ENCODE measurements around the gene ANAPC10. TPM values are rescaled to one million over a fixed set of nuclear protein-coding genes. Genes with fewer than 3 reads are reported as not detected.

Gene ANAPC10
- total and polyA plus RNA-seq, 2 of the 4 experiments (the other 2 are of a cell fraction): 17.1 to 22.4 TPM

DNA sequence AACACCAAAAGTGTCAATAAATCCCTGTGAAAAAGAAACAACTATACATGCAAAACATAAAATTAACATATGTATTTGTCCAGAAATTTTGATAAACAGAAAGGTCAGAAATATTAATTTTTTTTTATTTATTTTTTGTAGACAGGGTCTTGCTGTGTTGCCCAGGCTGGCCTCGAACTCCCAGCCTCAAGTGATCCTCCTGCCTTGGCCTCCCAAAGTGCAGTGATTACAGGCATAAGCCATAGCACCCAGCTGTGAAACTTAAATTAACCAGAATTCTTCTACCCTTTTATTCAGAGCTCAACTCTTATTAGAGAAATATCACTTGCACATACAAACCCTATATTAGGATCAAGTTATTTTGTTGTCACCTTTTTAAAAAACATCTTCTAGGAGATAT lies 16.2 kb downstream of the ANAPC10 start:
- no peak overlapping the region for H2AFZ ChIP-seq (replicated peaks; ENCODE audit: low read length, poor library complexity)
- no peak overlapping the region for H2BK120ac ChIP-seq (ENCODE audit: low read depth, low read length)
- TF ChIP-seq, protein P1, sequence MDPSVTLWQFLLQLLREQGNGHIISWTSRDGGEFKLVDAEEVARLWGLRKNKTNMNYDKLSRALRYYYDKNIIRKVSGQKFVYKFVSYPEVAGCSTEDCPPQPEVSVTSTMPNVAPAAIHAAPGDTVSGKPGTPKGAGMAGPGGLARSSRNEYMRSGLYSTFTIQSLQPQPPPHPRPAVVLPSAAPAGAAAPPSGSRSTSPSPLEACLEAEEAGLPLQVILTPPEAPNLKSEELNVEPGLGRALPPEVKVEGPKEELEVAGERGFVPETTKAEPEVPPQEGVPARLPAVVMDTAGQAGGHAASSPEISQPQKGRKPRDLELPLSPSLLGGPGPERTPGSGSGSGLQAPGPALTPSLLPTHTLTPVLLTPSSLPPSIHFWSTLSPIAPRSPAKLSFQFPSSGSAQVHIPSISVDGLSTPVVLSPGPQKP (IDR thresholded peaks at IDR 0.05; ENCODE audit: borderline replicate concordance, low read depth, low read length): no peak
- TF ChIP-seq FOS (IDR thresholded peaks at IDR 0.05; ENCODE audit: low read depth, low read length) (no peak), MAZ (IDR thresholded peaks at IDR 0.05; ENCODE audit: borderline replicate concordance, low read depth, low read length) (no peak), MAFK (IDR thresholded peaks at IDR 0.05; ENCODE audit: low read depth, low read length) (no peak), NFE2L2 (IDR thresholded peaks at IDR 0.05; ENCODE audit: low read depth, low read length) (no peak), SMC3 (IDR thresholded peaks at IDR 0.05; ENCODE audit: low read depth, low read length) (no peak), CHD1 (IDR thresholded peaks at IDR 0.05; ENCODE audit: low read depth, low read length) (no peak), RFX5 (IDR thresholded peaks at IDR 0.05; ENCODE audit: low read depth, low read length) (no peak), RAD21 (IDR thresholded peaks at IDR 0.05; ENCODE audit: low read length) (no peak), MXI1 (IDR thresholded peaks at IDR 0.05; ENCODE audit: borderline replicate concordance, low read depth, low read length) (no peak), RCOR1 (IDR thresholded peaks at IDR 0.05; ENCODE audit: insufficient replicate concordance, low read length) (no peak), CEBPB (IDR thresholded peaks at IDR 0.05; ENCODE audit: low read depth, low read length) (no peak), POLR2A (IDR thresholded peaks at IDR 0.05; ENCODE audit: low read depth, low read length) (no peak), BHLHE40 (IDR thresholded peaks at IDR 0.05; ENCODE audit: low read depth, low read length) (no peak)
- TF ChIP-seq, protein P2, sequence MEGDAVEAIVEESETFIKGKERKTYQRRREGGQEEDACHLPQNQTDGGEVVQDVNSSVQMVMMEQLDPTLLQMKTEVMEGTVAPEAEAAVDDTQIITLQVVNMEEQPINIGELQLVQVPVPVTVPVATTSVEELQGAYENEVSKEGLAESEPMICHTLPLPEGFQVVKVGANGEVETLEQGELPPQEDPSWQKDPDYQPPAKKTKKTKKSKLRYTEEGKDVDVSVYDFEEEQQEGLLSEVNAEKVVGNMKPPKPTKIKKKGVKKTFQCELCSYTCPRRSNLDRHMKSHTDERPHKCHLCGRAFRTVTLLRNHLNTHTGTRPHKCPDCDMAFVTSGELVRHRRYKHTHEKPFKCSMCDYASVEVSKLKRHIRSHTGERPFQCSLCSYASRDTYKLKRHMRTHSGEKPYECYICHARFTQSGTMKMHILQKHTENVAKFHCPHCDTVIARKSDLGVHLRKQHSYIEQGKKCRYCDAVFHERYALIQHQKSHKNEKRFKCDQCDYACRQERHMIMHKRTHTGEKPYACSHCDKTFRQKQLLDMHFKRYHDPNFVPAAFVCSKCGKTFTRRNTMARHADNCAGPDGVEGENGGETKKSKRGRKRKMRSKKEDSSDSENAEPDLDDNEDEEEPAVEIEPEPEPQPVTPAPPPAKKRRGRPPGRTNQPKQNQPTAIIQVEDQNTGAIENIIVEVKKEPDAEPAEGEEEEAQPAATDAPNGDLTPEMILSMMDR (conservative IDR thresholded peaks at IDR 0.05; ENCODE audit: low read depth, low read length): no peak
- TF ChIP-seq, protein P3, sequence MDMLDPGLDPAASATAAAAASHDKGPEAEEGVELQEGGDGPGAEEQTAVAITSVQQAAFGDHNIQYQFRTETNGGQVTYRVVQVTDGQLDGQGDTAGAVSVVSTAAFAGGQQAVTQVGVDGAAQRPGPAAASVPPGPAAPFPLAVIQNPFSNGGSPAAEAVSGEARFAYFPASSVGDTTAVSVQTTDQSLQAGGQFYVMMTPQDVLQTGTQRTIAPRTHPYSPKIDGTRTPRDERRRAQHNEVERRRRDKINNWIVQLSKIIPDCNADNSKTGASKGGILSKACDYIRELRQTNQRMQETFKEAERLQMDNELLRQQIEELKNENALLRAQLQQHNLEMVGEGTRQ (IDR thresholded peaks at IDR 0.05; ENCODE audit: low read depth, low read length): no peak
- dilution Hi-C loops (cut with HindIII; ENCODE audit: low sequenced_read_pairs, unreplicated experiment): no loop called here
- H3K4me2 ChIP-seq (ENCODE audit: low read depth, low read length): no peak overlapping the region
- ChIA-PET POLR2A (ENCODE audit: unreplicated experiment) (no interaction called here), CTCF (interaction anchor here (0.7 kb wide), 1 partner anchor 9 kb away, joined by 3 read pairs; no protein-coding TSS in a partner anchor)
- no peak for ATAC-seq (ENCODE audit: low read depth)
- no peak overlapping the region for H2BK5ac ChIP-seq (ENCODE audit: low read depth, low read length, poor library complexity, severe bottlenecking)
- no peak overlapping the region for H3K4me3 ChIP-seq (ENCODE audit: insufficient read depth, low read depth, low read length)
- no peak overlapping the region for H3K18ac ChIP-seq (ENCODE audit: low read depth, low read length)
- H3K14ac ChIP-seq (replicated peaks; ENCODE audit: low read depth, low read length): no peak overlapping the region
- no peak overlapping the region for H3K23ac ChIP-seq (ENCODE audit: low read depth, low read length)
- no peak for DNase-seq
- no CpG with 5 or more reads among the region's 1 CpG for WGBS, 2 experiments (ENCODE audit: extremely low coverage in 2 of 2, insufficient read length in 1 of 2)
- H3K9me3 ChIP-seq (ENCODE audit: control insufficient read depth, insufficient read depth, low read length): no peaks in the 10 kb centered on the region
- in situ Hi-C loops (cut with MboI; ENCODE audit: low sequenced_read_pairs): no loop called here
- H3K9me1 ChIP-seq (ENCODE audit: insufficient read depth, low read length): no peaks in the 10 kb centered on the region; the same call in 1 of the 2 replicates
- H3K4me1 ChIP-seq (ENCODE audit: control insufficient read depth, insufficient read depth, low read length): no peaks in the 10 kb centered on the region; the same call in 1 of the 2 replicates
- H4K8ac ChIP-seq (ENCODE audit: low read depth in 2 of 2, low read length in 2 of 2): no peak overlapping the region
- no peak overlapping the region for H2AK9ac ChIP-seq (replicated peaks; ENCODE audit: low read depth, low read length, poor library complexity)
- no peaks in the 10 kb centered on the region for H4K20me1 ChIP-seq (ENCODE audit: insufficient read depth, low read length)
- no peak overlapping the region for H3K9ac ChIP-seq (ENCODE audit: low read depth, low read length)
- no peak overlapping the region for H4K5ac ChIP-seq (ENCODE audit: low read depth, low read length)
- no peak overlapping the region for H2AK5ac ChIP-seq (ENCODE audit: low read depth, low read length)
- no peak overlapping the region for H3K56ac ChIP-seq (ENCODE audit: extremely low read depth, insufficient read depth, low read length)
- no peak overlapping the region for H2BK20ac ChIP-seq (ENCODE audit: low read depth, low read length)
- no peak overlapping the region for H3K27ac ChIP-seq (ENCODE audit: insufficient read depth, low read length)
- H4K91ac ChIP-seq (ENCODE audit: insufficient read depth, low read depth, low read length): no peak overlapping the region
- H3K79me1 ChIP-seq (ENCODE audit: low read depth in 1 of 2, low read length in 2 of 2): peaks cover 5 to 23% of the 10 kb centered on the region in 2 experiments; a peak in 3 of 4 replicates
- peaks cover 1% of the 10 kb centered on the region; the same call in 1 of the 2 replicates for H3K36me3 ChIP-seq (ENCODE audit: control insufficient read depth, insufficient read depth, low read length)
- H2BK15ac ChIP-seq (ENCODE audit: low read depth, low read length): no peak overlapping the region
- BruUV-seq (replicated peaks): no TSS peak
- H3K4ac ChIP-seq (ENCODE audit: low read depth, low read length): no peak overlapping the region
- intact Hi-C loops (cut with micrococcal nuclease): no loop called here
- H3K27me3 ChIP-seq (ENCODE audit: control insufficient read depth, insufficient read depth, low read length): no peaks in the 10 kb centered on the region

Data from IMR-90 (cell line).